ENCODE measurements around the gene TMEM128. TPM values are rescaled to one million over a fixed set of nuclear protein-coding genes. Genes with fewer than 3 reads are reported as not detected.
"Not testable (repeated sequence)": the region's sequence is repeated elsewhere in the genome, so short reads cannot be mapped to it uniquely, and the experiment has no call there.

The TMEM128 gene
- total RNA-seq, 2 experiments from 2014 or later = 12.4 to 14.1 TPM

GRCh38 chr4:4203688-4204400 lies 44.2 kb downstream of the TMEM128 start:
- CTCF ChIA-PET = no interaction called here
- H3K36me3 Mint-ChIP-seq = no peaks in the 10 kb centered on the region
- no peaks in the 10 kb centered on the region for H3K9me3 Mint-ChIP-seq (ENCODE audit: low read depth)
- no peaks in the 10 kb centered on the region for H3K4me1 Mint-ChIP-seq
- H3K4me3 Mint-ChIP-seq = no peak overlapping the region
- no peak overlapping the region for H3K27ac Mint-ChIP-seq
- H3K27me3 Mint-ChIP-seq = peaks cover 39% of the 10 kb centered on the region
- DNase-seq (no peak), ATAC-seq (no peak)

- H3K27me3 Mint-ChIP-seq = peaks cover 31% of the 10 kb centered on the region
- no peak overlapping the region for H3K27ac Mint-ChIP-seq
- DNase-seq (no peak), ATAC-seq (no peak)
- H3K4me3 Mint-ChIP-seq = no peak overlapping the region
- H3K36me3 Mint-ChIP-seq = no peaks in the 10 kb centered on the region
- no peaks in the 10 kb centered on the region for H3K4me1 Mint-ChIP-seq
- CTCF ChIA-PET = no interaction called here
- H3K9me3 Mint-ChIP-seq (ENCODE audit: low read depth) = no peaks in the 10 kb centered on the region
These were observed 45.5 kb downstream of the TMEM128 start for GRCh38 chr4:4202510-4202909.

- Mint-ChIP-seq H3K27ac (no peak overlapping the region), H3K4me1 (no peaks in the 10 kb centered on the region), H3K36me3 (no peaks in the 10 kb centered on the region), H3K27me3 (peaks cover 18% of the 10 kb centered on the region), H3K4me3 (no peak overlapping the region), H3K9me3 (ENCODE audit: low read depth) (no peaks in the 10 kb centered on the region)
- DNase-seq (no peak), ATAC-seq (no peak)
- CTCF ChIA-PET = no interaction called here
These were observed 47.4 kb downstream of the TMEM128 start for GRCh38 chr4:4200624-4201023.

GRCh38 chr4:4195354-4195753 lies 52.7 kb downstream of the TMEM128 start:
- H3K4me1 Mint-ChIP-seq = no peaks in the 10 kb centered on the region
- no peak overlapping the region for H3K27ac Mint-ChIP-seq
- no peak for ATAC-seq
- peaks cover 12% of the 10 kb centered on the region for H3K27me3 Mint-ChIP-seq
- CTCF ChIA-PET = interaction anchor here (2.4 kb wide), 1 partner anchor 12 kb away, joined by 7 read pairs; no protein-coding TSS in a partner anchor
- no peaks in the 10 kb centered on the region for H3K36me3 Mint-ChIP-seq
- no peak for DNase-seq
- H3K9me3 Mint-ChIP-seq (ENCODE audit: low read depth) = no peaks in the 10 kb centered on the region
- no peak overlapping the region for H3K4me3 Mint-ChIP-seq

GRCh38 chr4:4188557-4188956 lies 59.5 kb downstream of the TMEM128 start:
- DNase-seq; ATAC-seq; H3K9me3 Mint-ChIP-seq (ENCODE audit: low read depth); CTCF ChIA-PET; H3K36me3 Mint-ChIP-seq; H3K4me1 Mint-ChIP-seq; H3K27ac Mint-ChIP-seq; H3K4me3 Mint-ChIP-seq: not testable (repeated sequence)
- H3K27me3 Mint-ChIP-seq = peaks cover 25% of the 10 kb centered on the region

Other genes starting within 250 kb of the TMEM128 start
- gene OTOP1, start 21.3 kb downstream of the TMEM128 start, total RNA-seq = not detected
- 10 to 100 TPM; 47.0 to 49.9 TPM for gene LYAR, start 41.9 kb upstream of the TMEM128 start, total RNA-seq
- gene ZBTB49, start 42.0 kb upstream of the TMEM128 start, total RNA-seq = 1 to 10 TPM; 4.8 to 8.1 TPM
- gene NSG1, start 138.9 kb upstream of the TMEM128 start, total RNA-seq = 1 to 10 TPM; 3.4 to 9.8 TPM

All from activated CD8-positive, alpha-beta memory T cell treated with anti-CD3 and anti-CD28 coated beads, Interleukin-2, amount 10 ng/mL, durations not matched to agents 7 days and 5 days (primary cell).